Endometrial microvascular endothelial cells (primary cell): ENCODE data around the gene CCDC183. TPM values are rescaled to one million over a fixed set of nuclear protein-coding genes. Genes with fewer than 3 reads are reported as not detected.

Experiments used
- in situ Hi-C: cut with HindIII; loops from 2 replicates; pipeline ENCODE4 v1.10.0; 2017; ENCODE audit warnings: low sequenced_read_pairs, low pct_unique_long_range_greater_than_20kb; ENCODE audit errors: inconsistent ontology term
- total RNA-seq: library from RNA; depleted of rRNA; stranded (reverse); fragments of >200 nt; gene quantifications from one replicate; pipeline ENCODE4 v1.2.3, GENCODE V29; 2015; ENCODE audit errors: inconsistent ontology term

The CCDC183 gene
- total RNA-seq, 1 donor from 2014 or later = not detected

- in situ Hi-C loops = no loop called here
Measured at GRCh38 chr9:136853596-136854112, 57.5 kb downstream of the CCDC183 start.

- in situ Hi-C loops = no loop called here
Measured at GRCh38 chr9:136854113-136854841, 58.1 kb downstream of the CCDC183 start.

GRCh38 chr9:136854842-136855460 is 58.8 kb downstream of the CCDC183 start:
- in situ Hi-C loops = no loop called here

DNA sequence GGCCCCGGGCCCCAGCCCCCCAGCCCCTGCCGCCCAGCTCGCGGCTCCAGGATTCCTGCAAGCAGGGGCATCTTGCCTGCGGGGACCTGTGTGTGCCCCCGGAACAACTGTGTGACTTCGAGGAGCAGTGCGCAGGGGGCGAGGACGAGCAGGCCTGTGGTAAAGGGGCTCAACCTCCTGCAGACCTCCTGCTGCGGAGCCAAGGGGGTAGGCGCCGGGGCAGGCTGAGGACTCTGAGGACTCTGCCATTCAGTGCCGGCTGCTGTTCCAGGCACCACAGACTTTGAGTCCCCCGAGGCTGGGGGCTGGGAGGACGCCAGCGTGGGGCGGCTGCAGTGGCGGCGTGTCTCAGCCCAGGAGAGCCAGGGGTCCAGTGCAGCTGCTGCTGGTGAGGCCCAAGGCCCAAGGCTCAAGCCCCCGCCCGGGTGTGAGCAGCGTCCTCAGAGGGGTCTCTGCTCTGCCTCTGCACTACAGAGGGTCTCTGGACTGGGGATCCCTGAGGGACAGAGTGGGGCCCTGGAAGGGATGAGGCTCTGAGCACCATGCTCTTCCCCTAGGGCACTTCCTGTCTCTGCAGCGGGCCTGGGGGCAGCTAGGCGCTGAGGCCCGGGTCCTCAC is 59.4 kb downstream of the CCDC183 start:
- in situ Hi-C loops = no loop called here

GRCh38 chr9:136856079-136856476 is 59.9 kb downstream of the CCDC183 start:
- in situ Hi-C loops = no loop called here

GRCh38 chr9:136856541-136857141 is 60.5 kb downstream of the CCDC183 start:
- in situ Hi-C loops = no loop called here

DNA sequence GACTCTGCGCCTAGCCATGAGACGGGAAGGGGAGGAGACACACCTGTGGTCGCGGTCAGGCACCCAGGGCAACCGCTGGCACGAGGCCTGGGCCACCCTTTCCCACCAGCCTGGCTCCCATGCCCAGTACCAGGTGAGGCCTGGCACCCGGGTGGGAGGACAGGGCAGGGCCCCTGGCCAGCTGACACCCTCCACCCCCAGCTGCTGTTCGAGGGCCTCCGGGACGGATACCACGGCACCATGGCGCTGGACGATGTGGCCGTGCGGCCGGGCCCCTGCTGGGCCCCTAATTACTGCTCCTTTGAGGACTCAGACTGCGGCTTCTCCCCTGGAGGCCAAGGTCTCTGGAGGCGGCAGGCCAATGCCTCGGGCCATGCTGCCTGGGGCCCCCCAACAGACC is 61.0 kb downstream of the CCDC183 start:
- in situ Hi-C loops = no loop called here

Other genes starting within 250 kb of the CCDC183 start
- 1,333 TPM for gene EGFL7, start 133.4 kb upstream of the CCDC183 start, total RNA-seq
- gene AGPAT2, start 108.9 kb upstream of the CCDC183 start, total RNA-seq = 31.7 TPM
- 44.5 TPM for gene DIPK1B, start 83.8 kb upstream of the CCDC183 start, total RNA-seq
- not detected for gene LCN10, start 53.4 kb upstream of the CCDC183 start, total RNA-seq
- gene LCN6, start 47.8 kb upstream of the CCDC183 start, total RNA-seq = not detected
- not detected for gene LCN8, start 38.1 kb upstream of the CCDC183 start, total RNA-seq
- not detected for gene LCN15, start 31.8 kb upstream of the CCDC183 start, total RNA-seq
- gene TMEM141, start 5.0 kb upstream of the CCDC183 start, total RNA-seq = 72.7 TPM
- 125 TPM for gene RABL6, start 11.6 kb downstream of the CCDC183 start, total RNA-seq
- 0.46 TPM for gene AJM1, start 46.1 kb downstream of the CCDC183 start, total RNA-seq
- gene PHPT1, start 53.1 kb downstream of the CCDC183 start, total RNA-seq = 95.9 TPM
- gene MAMDC4, start 56.0 kb downstream of the CCDC183 start, total RNA-seq = 1.0 TPM
- gene EDF1, start 70.0 kb downstream of the CCDC183 start, total RNA-seq = 440 TPM
- 16.7 TPM for gene TRAF2, start 90.2 kb downstream of the CCDC183 start, total RNA-seq
- 212 TPM for gene FBXW5, start 148.4 kb downstream of the CCDC183 start, total RNA-seq
- gene C8G, start 148.9 kb downstream of the CCDC183 start, total RNA-seq = not detected
- not detected for gene LCN12, start 155.9 kb downstream of the CCDC183 start, total RNA-seq
- gene PTGDS, start 181.2 kb downstream of the CCDC183 start, total RNA-seq = not detected
- gene LCNL1, start 186.7 kb downstream of the CCDC183 start, total RNA-seq = not detected
- 49.0 TPM for gene PAXX, start 196.1 kb downstream of the CCDC183 start, total RNA-seq
- 4.8 TPM for gene CLIC3, start 200.2 kb downstream of the CCDC183 start, total RNA-seq
- 4.0 TPM for gene ABCA2, start 231.9 kb downstream of the CCDC183 start, total RNA-seq
- gene FUT7, start 235.8 kb downstream of the CCDC183 start, total RNA-seq = not detected
- 65.7 TPM for gene NPDC1, start 249.8 kb downstream of the CCDC183 start, total RNA-seq